Activated effector memory CD4-positive, alpha-beta T cell treated with Interleukin-2 at 50 U/mL for 16 hours (primary cell): ENCODE measurements around the gene ADGRB2.

Source experiments
- DNase-seq: peaks from one replicate; pipeline ENCODE4 v3.0.0-alpha.2; 2020

ADGRB2 gene

DNA sequence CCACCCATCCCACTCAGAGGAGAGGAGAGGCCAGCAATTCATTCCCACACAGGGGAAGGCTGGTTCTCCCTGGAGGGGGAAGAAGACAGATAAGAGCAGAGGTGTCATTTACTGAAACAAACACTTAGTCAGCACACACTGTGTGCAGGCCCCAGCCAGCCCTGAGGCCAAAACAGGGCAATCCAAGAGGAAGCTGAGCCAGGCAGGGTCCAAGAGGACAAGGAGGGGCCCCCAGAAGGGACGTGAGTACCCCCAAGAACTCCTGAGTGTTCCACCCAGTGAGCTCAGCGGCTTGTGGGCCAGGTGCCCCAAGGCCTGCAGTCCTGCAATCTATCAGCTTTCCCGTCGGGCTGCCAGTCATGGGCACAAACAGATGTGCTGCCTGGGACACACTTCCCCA lies 15.8 kb downstream of the ADGRB2 start:
- DNase-seq = no peak

DNA sequence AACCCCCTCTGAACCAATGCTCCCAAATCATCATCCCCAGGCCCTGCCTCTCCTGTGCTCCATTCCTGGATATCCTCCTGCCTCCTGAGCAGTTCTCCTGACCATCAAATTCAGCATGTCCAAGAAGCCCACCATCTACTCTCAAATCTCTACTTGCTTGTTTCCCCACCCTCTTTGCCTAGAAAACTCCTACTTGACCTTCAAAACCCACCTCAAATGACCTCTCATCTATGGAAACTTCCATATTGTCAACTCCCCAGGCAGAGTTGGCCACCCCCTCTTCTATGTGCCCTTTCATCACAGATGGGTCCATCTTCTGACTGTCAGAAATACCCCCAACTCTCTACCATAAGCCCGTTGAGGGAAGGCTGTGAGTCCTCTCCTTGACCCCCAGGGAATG lies 16.8 kb downstream of the ADGRB2 start:
- DNase-seq = no peak

DNA sequence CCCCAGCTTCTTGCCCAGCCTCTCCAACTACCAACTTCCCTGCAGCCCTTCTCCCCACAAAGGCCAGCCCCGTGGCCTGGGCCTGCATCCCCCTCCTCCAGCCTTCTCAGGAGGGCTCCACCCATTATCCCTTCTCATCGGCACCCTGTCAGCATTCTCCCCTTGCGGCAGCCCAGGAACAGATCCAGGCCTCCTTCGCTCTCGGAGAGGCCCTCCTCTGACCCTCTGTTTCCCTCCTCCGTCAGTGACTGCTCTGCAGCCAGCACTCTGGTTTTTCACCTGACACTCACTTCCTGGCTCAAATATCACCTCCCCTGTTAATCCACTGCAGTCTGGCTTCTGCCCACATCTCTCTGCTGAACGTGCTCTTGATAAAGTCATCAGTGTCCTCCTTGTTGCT lies 17.5 kb downstream of the ADGRB2 start:
- DNase-seq = no peak

DNA sequence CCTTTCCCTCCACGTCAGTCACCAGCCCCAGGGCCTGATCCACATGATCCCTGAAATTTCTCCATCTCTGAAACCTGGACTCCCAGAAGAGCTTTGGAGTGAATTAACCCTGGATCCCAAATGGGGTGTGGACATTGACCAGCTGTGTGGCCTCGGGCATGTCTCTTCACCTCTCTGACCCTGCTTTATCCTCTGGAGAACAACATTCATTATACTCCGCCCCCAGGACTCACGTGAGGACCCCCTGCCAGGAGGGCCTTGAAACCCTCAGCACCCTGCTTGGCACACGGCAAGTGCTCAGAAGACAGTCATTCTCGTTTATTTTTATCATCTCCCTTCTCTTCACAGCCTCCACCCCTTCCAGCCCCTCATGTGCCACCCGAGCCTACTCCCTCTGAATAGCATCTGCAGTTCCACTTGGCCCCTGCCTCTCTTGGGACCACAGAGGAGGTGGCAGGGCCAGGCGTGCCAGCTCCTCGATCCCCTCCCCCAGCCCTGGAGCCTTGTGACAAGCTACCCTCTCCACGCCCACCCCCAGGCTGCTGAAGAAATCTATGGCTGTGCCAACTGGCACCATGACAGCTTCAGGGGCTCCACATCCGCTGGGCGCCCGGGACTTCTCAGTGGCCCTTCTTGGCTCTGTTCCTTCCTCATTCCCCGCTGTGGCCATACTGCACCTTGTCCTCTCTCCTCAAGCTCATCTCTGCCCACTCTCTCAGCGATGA lies 18.0 kb downstream of the ADGRB2 start:
- no peak for DNase-seq

DNA sequence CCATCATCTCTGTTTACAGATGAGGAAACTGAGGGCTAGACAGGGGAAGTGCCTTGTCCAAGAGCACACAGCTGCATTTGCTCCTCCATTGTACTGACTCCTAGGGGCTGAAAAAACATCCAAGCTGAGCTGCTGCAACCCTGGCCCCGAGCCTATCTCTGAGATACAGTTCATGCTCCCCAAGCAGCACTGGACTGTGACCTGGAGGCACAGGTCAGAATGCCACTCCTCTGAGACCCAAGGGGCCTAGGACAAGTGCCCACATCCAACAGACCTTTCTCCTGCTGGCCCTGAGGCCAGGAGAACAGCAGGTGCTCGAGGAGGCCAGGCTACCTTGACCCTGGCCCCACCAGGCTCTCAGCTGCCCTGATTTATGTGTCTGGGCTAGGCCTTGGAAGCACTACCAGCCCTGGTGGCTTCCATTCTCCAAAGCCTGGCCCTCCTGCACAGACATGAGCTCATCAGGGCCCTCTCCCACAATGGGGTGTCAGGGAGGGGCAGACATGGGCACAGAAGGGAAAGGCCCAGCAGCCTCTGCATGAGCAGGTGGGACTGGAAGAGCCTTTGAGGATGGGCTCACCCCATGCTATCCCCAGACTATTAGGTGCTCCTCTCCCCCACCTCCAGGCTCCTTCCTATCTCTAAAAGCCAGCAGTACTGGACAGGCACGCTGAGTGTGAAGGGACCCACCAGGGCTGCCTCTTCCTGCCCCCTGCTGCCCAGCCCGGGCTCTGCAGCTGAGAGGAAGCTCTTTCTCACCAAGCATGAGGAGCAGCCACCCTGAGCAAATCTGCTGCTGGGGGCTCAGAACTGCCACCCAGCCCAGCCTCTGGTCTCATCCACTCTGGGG lies 18.8 kb downstream of the ADGRB2 start:
- DNase-seq = peak; percentile 28

DNA sequence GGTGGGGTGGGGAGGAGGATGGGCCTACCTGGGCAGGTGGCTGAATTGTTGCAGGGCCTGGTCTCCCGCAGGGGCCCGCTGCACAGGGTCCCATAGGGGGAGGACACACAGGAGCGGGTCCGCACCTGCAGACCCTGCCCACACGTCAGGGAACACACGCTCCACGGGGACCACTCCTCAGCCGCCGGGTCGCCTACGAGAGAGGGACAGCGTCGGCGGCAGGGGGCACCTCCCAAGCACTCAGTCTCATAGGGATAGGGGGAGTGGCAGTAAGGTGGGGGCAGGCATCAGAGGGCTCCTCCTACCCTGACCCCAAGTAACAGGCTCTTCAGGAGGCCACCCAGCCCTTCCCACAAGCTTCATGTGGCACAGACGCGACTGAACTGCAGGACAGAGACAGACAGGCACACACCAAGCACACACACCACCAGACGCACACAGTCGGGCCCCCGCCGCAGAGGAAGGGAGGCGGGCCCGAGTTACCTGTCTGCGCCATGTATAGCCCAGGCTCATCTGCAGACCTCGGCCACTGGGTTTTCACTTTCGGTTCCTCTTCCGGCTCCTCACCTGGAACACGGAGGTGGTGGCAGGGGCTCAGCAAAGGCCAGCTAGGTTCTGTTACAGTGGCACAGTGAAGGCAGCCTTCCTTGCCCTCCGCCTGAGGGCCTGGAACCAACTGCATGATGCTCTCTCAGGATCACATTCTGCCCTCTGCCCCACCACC lies 19.8 kb downstream of the ADGRB2 start:
- DNase-seq = no peak

DNA sequence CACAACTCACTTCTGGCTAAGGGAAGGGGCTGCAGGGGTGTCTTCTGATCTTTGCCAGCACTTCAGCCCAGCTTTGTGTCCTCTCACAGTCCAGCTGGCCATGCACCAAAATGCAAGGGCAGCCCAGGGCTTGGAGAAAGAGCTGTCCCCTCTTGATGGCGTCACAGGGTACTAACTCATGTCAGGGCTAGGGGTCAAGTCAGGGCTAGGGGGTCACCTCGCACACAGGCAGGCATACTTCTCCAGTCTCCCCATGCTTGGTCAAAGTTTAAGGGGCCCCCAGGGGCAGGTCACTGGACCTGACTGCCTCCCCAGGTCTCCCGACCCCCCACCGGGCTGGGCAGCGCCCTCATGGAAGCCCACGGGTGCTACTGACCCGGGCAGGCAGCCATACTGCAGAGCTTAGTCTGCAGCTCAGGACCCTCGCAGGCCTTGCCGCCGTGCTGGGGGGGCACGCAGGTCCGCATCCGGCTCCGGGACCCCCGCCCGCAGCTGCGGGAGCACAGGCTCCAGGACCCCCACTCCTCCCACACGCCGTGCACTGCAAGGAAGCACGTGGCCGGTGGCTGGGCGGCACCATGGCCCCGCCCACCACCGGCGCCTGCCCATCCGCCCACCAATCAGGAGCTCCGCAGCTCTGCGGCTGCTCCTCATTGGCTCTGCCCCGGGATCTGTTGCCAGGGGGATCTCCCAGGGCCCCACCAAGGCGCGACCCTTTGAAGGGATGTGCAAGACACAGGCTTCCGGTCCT lies 21.5 kb downstream of the ADGRB2 start:
- DNase-seq = no peak

DNA sequence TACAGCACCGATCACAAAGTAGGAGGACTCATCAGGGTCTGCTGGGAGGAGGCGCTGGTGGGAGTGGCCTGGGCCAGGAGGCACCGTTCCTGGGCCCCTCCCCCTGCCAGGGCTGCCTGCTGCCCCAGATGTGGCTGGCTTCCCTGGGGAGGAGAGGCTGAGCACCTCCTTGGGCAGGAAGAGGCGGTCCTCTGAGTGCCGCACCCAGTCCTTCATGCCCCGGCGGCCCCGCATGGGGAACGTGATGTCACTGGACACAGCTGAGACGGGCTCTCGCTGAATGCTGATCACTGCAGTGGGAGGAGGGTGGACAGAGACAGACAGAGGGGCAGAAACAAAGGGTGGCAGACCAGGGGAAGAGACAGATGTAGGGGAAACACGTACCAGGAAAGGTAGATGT lies 24.8 kb downstream of the ADGRB2 start:
- DNase-seq = peak; percentile 23

DNA sequence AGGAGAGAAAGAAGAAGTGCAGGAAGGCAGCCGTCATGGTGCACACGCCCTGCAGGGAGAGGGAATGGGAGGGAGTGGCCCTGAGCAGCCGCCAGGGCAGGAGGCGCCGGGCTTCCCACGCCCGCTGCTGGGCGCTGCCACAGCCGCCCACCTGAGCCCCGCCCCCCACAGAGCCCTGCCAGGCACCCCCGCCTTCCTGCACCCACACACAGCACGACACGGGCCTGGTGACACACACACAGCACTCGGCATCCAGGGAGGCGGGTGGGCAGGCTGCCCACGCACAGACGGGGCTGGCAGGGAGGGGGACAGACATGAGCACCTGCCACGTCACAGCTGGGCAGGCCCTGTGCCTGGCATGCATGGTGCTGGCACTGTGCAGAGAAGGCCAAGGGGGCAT lies 27.5 kb downstream of the ADGRB2 start:
- no peak for DNase-seq

DNA sequence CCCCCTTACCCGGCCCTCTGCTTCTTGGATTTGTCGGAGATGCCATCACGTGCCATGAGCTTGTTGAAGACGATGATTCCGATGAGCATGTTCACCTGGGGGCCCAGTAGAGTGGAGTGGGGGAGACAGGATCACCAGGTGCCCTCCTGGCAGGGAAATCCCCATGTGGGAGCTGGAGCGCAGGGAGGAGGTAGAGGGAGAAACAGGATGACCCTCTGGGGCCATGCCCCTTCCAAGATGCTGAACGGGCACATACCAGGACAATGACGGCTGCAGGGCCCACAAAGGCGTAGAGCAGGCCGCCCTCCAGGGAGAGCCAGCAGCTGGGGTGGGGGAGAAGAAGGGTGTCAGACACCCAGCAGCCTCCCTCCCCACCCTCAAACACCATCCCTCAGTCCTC lies 28.6 kb downstream of the ADGRB2 start:
- no peak for DNase-seq

DNA sequence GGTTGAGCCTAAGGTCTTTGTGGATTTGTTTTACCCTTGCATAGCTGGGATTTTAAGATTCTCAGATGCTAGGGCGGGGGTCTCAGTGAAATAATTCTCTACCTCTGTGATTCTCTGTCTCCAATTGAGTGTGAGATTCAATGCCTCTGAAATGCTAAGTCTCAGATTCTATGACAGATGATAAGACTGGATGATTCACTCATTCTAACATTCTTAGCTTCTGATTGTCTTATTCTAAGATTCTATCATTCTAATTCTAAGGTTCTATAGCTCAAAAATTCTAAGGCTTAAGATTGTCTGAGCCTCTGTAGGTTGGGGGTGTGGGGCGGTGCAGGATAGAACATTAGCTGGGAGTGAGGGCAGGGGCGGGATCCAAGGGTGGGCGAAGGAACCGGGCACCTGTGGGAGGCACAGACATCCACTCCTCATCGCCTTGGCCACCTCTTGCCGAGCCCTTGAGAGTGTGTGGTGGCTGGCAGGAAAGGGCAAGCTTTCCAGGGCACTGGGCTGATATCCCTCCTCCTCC lies 29.5 kb downstream of the ADGRB2 start:
- no peak for DNase-seq

DNA sequence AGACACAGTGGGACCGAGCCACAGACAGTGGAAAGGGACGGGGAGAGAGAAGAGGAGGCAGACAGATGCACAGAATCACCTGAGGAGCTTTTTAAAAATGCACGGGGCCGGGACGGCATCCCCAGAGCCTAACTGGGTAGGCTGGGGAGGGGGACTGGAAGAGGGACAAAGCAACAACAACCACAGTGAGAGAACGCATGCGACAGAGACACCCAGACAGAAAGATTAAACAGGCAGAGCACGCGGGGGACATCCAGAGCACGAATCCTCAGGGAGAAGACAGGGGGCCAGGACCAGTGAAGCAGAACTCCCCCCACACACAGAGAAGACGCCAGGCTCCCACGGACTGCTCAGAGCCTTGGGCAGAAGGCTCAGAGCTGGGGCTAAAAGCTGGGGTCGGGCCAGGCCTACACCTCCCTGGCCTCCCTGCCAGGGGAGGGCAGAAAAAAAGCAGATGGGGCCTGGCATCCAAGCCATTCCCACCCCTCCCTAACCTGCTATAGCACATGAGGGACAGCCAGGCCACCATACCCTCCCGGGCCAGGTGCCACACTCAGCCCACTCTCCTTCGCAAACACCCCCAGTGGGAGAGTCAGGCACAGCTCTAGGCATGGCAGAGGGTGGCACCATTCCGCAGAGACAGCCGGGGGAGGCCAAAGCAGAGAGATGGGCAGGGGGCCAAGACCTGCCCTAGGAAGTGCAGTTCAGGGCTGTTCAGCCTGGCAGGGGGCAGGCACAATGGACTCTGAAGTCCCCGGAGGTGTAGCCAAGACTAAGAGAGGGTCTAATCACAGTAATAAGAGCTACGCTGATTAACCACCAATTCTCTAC lies 30.5 kb downstream of the ADGRB2 start:
- DNase-seq = no peak

DNA sequence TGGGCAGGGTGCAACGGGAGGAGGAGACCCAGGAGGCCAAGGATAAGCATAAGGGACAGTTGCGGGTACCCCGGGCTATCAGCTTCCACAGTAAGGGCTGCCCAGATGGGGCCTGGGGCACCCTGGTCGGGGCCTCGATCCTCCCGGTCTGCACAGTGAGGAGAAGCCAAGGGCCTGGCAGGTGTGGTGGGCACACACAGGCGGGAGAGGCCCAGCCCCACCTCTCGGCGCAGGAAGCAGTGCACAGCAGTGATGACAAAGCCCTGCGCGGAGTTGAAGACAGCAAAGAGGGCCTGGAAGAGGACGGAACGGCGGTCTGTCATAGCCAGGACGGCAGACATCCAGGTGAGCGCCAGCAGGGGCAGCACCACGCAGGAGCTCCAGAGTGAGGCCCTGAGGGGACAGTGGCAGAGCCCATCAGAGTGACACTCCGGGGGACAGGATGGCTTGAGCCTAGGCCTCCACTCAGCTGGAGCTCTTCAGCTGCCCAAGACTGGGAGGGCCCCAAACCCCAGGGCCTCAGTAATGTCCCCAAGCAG lies 31.3 kb downstream of the ADGRB2 start:
- DNase-seq = no peak

DNA sequence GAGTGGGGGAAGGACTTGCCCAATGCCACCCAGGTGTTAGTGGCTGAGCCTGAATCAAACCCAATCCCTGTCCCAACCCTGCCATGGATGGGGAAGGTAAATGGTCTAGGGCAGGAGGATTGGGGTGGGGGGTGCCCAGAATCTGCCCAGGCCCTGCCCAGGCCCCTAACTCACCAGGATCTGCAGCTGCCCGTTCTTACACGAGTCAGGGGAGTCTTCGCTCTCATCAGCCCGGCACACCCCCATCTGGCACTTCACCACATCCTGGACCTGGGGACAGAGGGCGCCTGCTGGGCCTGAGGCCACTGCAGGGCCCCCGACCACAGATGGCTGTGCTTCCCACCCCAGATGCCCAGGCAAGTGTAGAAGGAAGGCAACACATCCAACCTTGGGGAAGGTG lies 31.8 kb downstream of the ADGRB2 start:
- DNase-seq = no peak

DNA sequence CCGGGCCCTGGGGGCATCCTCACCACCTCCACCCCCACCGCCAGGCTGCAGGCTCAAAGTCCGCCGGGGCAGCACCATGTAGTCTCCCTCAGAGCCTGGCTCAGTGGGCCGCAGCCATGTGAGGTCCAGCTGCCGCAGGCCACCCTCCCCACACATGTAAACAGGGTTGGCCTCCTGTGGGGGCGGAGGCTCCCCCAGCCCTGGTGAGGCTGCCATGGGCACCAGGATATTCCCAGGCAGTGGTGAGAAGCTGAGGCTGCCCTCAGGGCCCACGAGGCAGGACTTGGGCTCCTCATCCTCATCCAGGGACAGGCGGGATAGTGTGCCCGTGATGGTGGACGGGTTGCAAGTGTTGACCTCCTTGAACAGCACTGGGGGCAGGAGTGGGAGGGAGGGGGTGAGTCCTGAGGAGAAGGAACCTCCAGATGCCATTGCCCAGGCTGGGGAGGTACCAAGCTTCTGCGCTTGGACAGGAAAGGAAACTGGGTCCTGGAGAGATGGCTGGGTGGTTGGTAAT lies 33.0 kb downstream of the ADGRB2 start:
- no peak for DNase-seq

DNA sequence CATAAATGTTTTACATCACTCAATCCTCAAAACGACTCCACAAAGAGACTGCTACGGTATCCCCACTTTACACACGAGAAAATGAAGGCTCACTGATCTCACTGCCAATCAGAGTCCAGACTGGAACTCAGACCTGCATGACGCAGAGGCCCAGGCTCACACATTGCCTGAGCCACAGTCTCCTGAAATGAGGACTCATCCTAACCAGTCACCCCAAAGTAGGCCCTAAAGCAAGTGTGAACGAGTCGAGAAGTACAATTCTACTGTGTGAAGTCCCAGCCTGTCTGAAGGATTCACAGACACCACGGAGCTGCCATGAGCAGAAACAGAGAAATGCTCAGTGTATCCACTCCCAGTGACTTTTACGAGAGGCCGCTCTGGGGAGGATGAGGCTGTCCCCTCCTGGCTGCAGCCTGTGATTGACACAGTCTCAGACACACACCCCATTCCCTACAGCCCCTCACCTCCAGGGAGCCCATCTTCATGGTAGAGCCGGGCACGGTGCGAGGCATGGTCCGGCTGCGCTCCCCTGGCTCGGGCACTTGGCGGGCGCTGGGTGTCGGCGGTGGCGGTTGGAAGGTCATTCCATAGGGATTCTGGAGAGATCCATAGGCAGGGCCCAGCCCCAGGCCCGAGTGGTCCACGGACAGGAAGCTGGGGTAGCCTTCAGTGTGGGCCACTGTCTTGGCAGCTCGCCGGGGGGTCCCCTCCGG lies 33.6 kb downstream of the ADGRB2 start:
- DNase-seq = no peak

DNA sequence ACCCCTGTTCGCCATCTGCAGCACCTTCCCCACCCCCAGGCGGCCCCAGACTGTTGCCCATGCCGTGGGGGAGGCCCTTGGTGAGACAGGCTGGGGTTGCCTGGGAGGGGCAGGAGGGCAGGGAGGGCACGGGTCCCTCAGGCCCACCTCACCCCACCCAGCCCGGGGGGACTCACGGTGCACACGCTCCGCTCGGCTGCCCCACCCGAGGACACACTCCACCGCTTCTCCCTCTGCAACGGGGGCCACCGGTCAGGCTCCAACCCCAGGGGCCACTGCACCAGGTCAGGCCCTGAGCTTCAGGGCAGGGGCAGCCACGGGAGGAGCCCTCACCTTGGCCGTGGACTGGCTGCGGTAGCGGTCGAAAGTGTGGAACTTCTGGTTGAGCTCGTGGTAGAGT lies 36.3 kb downstream of the ADGRB2 start:
- no peak for DNase-seq

DNA sequence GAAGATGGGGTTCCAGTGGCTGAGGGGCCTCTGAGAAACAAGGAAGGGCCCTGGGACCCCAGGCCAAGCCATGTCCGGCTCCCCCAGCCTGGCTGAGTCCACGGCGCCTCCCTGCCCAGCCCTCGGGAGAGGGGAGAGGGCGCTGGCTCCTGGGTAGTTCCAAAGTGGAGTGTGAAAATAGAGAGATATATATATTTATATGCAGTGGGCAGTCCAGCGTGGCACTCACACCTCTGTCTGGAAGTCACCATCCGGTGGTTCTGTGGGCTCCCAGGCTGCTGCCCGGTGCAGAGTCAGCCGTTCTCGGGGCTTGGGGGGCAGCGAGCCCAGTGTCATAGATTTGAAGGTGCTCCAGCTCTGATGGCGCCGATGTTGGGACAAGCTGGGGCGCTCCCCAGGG lies 36.9 kb downstream of the ADGRB2 start:
- no peak for DNase-seq

DNA sequence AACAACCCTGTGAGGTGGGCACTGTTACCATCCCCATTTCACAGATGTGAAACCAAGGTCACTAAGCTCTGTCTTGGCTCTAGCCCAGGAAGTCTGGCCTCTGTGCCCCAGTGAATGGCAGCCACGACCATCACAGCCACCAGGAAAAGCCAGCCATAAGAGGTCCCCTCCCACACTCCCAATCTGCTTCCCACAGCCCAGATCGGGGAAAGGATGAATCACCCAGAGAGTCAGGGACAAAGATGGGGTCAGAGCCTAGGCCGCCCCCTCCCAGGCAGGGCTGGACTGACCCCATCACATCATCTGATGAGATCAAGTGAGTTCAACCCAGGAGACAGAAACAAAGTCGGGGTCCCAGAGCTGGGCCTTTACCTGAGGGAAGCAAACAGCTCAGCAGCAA lies 37.4 kb downstream of the ADGRB2 start:
- no peak for DNase-seq

DNA sequence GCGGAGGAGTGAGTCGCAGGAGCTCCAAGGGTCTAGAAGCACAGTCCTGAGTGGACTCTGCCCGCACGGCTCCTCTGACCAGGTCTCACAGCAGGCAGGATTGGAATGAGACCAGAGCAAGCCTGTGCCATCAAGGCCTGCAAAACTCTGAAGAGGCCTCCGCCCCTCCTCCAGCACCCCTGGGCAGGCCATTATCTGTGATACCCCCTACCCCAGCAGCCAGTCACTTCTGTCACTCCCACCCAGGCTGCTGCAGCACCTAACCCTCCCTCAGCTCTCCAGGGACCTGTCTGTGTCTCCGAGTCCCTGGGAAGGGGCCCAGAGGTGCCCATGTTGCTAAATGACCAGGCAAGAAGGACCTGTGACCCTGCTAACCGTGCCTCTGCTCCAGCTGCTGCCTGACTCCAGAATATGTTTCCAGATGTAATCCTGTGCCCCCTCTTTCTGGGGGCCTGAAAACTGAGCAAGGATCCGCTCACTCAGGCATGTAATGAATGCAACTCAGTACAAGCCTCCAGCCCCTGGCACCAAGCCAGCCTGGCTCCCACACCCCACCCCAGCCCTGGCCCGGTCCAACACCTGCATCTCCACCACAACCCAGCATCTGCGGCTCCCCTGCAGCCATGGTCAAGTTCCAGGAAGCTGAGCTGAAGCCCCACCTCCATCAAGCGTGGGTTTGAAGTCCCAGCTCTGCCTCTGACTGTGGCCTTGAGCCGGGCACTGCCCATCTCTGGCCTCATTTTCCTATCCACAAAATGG lies 38.2 kb downstream of the ADGRB2 start:
- DNase-seq = no peak
